ENCODE measurements around the gene FAM114A1. TPM values are rescaled to one million over a fixed set of nuclear protein-coding genes. Genes with fewer than 3 reads are reported as not detected.
"Not testable (repeated sequence)": the region's sequence is repeated elsewhere in the genome, so short reads cannot be mapped to it uniquely, and the experiment has no call there.

FAM114A1 gene
- total RNA-seq, 1 donor from 2014 or later = 147 TPM

DNA sequence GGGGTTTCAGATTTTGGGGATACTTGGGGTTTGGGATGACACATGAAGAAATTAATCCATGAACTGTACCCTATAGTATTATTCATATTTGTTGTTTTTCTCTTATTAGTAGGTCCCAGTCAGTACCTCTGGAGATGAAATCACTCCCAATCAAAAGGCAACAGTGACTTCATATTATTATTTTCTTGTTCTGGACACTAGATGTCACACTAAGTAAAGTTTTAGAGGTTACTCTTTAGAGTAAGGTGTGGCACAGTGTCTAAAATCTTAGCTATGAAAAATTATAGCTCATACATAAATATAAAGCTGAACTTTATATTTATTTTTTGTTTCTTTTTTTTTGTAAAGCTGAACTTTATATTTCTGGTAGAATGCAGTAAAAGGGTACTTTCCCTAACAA, 35.1 kb downstream of the FAM114A1 start:
- peak; percentile 51 for DNase-seq (ENCODE audit: low read depth)

DNA sequence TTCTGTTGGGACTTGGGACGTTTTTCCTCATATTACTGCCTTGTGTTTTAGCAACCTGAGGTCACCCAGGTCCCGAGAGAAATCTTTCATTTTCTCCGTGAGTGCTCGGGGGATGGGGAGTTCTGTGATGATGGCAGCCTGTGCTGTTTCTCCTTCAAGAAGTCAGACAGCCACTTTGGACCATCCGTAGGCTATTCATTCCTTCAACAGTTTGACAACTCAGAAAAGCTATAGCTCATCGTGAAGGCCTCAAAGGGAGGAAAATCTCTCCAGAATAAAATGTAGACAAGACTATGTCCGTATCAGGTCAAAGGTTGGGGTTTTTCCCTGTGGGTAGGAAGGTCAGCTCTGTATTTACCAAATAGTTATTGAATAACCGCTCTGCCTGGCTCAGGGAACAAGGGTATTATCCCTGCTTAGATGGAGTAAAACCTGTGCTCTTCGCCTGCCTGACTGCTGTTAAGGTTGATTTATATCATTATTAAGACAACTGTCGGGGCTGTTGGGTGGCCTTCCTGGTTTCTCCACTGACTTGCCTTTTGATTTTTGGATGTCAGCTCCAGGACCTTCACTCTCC, 36.6 kb downstream of the FAM114A1 start:
- peak; percentile 61 for DNase-seq (ENCODE audit: low read depth)

DNA sequence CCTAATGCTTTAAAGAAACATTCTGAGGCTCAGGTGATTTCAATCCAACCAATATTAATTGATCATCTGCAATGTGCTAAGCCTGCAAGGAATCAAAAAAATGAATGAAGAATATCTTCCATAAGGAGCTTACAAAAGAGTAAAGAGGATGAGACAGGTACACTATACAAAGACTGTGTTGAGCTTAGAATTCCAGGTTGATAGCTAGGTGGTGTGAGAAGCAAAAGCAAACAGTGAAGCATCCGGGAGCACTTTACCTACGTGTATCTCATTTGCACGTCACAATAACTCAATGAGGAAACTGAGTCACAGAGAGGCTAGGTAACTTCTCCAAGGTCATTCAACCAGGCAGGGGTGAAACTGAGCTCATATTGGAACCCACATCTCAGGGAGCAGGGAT, 37.1 kb downstream of the FAM114A1 start:
- DNase-seq (ENCODE audit: low read depth) = no peak

DNA sequence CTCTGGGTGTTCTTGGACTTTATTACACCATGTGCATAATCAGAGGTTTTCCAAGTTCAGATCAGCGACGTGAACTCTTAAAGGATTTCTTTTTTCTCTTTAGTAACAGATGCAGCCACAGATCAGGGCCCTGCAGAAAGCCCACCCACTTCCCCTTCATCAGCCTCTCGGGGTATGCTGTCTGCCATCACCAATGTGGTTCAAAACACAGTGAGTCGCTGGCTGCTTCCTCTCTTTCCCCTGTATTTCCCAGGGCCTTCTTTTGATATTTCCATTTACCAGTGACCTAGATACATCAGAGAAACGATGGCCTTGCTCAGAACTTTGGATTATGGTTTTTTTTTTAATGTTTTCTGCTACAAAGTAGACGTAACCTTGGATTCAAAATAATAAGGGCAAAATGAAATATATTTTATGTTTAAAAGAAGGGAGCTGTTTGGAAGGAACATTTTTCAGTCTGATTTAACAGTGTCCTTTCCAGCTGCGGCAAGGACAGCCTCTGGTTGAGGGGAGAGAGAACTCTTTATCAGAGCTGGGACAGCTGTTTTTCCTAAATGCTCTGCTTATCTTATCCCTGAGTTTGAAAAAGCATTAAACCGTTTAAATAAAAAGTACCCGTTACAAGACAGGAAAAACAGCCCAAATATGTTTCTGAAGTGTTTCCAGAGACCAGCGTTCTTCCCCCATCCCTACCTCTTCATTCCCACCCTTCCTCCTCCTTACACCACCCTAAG, 38.2 kb downstream of the FAM114A1 start:
- DNase-seq (ENCODE audit: low read depth) = no peak

DNA sequence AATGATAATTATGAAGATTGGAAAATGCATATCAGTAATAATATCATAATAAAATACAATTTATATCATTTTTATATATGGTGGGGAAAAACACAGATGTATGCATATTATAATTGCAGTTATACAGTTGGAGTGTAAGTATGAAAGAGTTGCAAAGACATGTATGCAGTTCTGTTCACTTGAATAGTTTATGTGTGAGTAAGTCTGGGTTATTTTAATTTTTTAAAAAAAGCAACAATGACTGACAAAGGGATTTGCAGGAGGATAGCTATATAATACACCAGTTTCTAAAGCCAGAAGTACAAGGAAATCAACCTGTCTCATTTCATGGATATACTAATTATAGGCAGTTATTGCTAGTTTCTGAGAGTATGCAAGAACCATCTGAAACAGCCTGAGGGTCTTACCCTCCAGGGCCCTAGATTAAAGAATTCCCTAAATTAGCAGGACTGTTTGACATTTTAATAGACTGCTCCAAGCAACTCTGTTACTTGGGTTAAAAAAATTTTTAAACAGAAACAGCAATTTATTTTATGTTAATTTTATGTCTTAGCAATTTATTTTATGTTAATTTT, 40.2 kb downstream of the FAM114A1 start:
- DNase-seq (ENCODE audit: low read depth) = no peak

DNA sequence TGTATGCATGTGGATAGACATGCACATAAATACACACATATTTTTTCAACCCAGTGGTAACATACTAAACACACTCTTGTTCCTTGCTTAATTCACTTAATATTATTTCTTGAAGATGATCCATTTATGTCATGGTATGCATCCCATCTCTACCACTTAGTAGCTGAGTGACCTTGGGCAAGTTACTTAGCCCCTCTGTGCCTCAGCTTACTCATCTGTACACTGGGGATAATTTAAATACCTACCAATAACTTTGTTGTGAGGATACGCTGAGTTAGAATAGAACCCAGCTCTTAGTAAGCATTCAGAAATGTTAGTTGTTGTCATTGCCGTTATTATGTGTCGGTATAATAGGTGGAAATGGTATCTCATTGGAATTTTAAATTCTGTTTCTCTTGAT, 41.4 kb downstream of the FAM114A1 start:
- DNase-seq (ENCODE audit: low read depth) = no peak

DNA sequence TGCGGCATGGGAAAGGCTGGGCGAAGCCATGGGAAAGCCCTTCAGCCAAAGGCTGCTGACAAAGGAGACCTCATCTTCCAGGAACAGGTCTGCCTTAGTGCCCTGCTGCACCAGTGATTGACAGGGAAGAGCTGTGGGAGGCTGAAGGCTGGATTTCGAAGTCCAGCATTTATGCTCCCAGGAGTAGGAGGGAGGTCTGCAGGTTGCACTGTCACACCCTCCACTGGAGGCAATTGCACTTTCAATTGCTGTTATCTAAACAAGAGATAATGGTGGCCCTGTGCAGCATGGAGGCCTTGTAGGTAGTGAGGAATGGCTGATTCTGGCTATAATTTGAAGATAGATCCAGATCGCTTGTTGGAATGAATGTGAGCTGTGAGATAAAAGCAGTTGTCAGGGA, 43.7 kb downstream of the FAM114A1 start:
- no peak for DNase-seq (ENCODE audit: low read depth)

DNA sequence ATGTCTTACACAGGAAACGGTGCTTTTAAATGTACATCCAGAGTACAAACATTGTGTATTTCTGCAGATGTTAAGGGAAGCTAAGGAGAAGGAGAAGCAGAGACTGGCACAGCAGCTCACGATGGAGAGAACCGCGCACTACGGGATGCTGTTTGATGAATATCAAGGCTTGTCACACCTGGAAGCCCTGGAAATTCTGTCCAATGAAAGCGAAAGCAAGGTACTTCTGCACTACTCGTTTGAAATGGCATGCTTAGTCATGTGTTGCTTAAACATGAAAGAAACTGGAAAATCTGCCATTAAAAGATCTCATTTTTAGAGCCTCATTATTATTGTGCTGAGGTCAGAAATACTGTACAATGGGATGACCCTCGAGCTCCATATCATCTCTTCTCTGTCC, 47.2 kb downstream of the FAM114A1 start:
- DNase-seq (ENCODE audit: low read depth) = no peak

DNA sequence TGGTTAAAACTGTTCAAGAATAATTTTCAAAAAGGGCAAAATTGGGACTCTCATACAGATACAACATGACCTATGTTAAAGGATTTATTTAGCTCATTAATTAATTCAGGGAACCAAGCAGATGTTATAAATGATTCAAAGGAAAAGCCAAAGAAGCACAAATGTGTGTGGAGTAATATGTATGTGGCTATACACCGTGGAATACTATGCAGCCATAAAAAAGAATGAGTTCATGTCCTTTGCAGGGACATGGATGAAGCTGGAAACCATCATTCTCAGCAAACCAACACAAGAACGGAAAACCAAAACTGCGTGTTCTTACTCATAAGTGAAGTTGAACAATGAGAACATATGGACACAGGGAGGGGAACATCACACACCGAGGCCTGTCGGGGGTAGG, 48.7 kb downstream of the FAM114A1 start:
- DNase-seq (ENCODE audit: low read depth) = not testable (repeated sequence)

DNA sequence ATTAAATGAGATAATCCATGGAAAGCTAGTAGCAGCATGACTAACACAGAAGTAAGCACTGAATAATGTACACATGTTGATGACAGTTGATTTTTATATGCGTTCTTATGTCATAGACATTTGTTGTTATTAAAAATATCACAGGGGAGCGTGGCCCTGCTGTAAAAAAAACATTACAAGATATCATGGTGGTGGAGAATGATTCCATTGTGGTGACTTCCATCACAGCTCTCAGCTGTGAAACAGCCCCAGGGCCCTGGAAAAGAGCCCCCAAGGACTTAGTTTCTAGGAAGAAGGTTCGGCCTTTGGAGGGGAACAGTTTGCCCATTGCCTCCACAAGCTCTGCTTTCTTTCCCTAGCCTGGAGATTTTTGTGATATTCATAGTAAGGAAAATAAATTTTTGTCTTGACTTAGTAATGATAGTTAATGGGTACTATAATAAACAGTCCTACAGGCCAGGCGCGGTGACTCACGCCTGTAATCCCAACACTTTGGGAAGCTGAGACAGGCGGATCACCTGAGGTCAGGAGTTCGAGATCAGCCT, 49.9 kb downstream of the FAM114A1 start:
- DNase-seq (ENCODE audit: low read depth) = no peak

DNA sequence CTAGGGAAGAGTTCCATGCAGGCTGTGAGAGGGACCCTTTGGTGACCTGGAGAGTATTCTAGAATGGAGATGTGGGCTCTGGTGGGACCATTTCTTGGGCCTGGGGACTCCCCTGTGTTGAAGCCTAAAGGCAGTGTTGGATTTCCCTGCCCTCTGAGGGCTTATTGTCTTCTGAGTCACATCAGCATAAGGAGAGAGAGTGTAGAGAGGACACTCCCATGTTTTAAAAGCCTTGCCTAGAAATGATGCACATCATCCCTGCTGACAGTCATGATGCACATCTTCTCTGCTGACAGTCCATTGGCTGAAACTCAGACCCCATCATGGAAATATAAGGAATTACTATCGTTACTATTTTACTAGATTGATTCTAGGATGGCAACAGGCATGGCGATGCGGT, 51.9 kb downstream of the FAM114A1 start:
- no peak for DNase-seq (ENCODE audit: low read depth)

DNA sequence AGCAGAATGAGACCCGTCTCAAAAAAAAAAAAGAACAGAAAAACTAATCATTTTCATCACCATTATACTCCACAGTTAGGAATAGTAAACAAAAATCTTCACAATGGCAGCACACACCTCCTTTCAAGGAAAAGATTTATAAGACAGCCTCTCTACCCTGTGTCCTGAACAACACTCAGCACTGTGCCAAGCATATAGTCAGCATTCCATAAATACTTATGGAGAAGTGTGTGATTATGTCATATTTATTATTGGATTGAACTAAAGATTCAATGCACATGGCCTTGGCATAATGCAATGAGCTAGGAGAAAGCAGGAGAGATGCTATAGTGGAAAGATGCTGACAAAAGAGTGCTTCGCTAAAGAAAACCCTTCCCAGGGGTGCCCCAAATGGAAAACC, 52.6 kb downstream of the FAM114A1 start:
- DNase-seq (ENCODE audit: low read depth) = no peak

DNA sequence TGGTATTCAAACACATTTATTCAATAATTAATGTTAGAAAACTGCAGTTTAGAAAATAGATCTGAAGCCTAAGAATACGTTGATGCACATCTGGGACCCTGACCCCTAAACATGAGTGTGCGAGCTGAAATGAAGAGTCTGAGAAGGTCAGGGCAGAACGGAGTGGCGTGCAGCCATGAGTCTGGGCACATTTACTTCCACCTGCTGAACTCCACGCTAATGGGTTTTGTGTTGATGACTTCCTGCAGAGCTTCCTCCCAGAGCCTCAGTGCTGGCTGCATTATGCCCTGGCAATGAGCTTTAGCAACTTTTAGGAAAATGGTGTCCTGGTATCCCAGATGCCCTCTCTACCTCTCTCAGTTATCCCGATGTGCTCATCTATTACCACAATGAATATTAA, 53.1 kb downstream of the FAM114A1 start:
- no peak for DNase-seq (ENCODE audit: low read depth)

DNA sequence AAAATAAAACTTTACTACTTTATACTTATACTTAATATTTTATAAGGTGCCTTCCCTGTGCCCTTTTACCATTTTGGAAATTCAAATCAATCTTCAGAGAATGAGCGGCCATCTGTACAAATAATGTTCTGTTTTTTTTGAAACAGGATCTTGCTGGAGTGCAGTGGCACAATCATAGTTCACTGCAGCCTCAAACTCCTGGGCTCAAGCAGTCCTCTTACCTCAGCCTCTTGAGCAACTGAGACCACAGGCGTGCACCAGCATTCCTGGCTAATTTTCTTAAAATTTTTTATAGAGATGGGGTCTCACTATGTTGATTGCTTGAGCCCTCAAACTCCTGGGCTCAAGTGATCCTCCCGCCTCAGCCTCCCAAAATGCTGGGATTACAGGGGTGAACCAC, 53.5 kb downstream of the FAM114A1 start:
- DNase-seq (ENCODE audit: low read depth) = no peak

DNA sequence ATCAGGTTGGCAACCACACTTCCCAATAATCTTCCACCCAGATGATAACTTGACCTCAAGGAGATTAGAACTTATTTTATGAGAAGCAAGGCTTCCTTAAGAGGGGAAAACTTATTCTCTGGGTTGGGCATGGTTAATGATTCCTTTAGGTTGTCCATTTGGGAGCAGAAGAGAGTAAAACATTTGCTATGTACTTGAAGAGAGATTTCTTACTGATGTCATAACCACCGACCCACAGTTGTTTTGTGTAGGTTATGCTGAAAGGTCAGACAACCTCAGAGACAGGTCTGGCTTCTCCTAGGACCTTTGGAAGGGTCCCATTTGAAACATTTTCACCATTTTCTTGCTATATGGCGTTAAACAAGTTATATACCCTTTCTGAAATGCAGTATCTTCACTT, 56.1 kb downstream of the FAM114A1 start:
- DNase-seq (ENCODE audit: low read depth) = peak; percentile 84

DNA sequence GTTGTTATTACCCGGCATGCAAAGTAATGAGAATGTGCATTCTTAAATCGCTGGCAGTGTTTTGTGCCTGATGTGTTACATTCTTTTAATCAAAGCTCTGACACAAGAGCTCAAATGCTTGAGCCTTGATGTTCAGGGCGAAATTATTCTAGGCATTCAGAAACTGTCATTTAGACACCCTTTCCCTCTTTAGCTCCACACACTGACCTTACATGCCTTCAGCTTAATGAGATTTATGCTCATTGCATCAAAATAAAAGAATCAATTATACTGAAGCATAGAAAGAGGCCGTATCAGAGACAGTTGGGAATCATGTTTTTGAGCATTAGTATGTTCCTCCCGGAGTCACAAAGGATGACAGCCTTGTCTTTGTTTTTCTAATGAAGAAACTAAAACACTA, 56.7 kb downstream of the FAM114A1 start:
- peak; percentile 29 for DNase-seq (ENCODE audit: low read depth)

DNA sequence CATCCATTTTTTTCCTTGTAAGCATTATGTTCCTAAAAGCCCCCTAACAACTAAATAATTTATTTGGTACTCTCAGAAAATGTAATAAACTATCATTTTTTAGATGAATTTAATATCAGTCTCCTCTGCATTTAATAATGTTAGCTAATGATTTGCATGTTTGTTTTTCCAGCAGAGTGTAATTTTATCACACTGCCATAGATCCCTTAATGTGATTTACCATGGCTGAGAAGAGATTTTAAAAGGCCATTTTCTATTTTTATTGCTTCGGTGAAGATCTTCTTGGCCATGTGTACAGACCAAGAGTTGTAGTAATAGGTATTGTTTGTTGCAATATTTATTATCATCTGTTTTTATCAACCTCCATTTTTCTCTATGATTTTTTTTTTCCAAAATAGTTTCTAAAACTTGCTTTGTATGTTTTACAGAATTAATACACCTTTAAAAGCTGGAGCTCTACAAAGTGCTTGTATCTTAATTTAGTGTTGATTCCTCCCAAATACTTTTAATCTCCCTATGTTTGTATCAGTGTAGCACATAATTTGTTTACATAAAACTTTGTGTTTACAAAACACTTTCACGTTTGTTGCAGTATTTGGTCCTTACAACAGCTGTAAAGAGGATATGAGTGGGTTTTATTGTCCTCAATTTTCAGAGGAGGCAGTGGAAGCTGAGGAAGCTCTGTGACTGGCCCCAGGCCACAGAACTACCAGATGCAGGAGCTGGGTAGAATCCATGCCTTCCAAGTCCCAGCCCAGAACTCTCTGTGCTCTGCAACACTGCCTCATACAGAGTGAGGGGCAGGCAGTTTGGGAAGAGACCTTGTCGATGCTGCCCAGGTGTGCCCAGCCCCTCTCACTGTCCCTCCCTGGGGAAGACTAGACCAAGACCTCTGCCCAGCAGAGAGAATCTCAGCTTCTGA, 58.1 kb downstream of the FAM114A1 start:
- no peak for DNase-seq (ENCODE audit: low read depth)

DNA sequence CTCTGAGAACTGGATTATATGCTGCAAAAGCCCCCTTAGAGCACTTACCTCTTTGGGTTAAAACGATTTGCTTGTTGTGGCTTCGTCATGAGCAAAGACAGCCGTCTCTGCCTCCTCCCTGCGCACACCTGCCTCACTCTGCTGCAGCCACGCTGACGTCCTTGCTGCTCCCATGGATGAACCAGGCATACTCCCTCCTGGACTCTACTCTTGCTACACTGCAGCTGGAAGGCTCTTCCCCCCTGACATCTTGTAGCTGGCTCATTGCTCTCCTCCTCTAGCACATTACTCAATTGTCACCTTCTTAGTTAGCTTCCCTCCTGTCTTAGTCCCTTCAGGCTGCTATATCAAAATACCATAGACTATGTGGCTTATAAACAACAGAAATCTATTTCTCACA, 59.3 kb downstream of the FAM114A1 start:
- DNase-seq (ENCODE audit: low read depth) = no peak

DNA sequence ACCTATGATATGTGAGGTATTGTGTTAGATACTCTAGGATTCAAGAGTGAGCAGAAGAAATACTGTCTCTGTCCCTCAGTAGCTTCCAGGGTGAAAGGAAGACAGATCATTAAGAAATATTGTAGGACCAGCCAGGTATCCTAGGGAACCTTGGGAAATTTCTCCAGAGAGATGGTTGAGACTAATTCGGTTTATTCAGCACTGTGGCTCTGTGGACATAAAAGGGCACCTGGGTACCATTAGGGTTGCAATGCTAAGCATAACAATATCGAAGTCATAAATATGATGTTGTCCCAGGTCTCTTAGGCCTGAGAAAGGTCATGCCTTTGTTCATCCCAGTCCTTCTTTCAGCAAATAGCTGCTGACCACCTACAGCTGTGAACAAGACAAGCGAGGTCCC, 61.0 kb downstream of the FAM114A1 start:
- DNase-seq (ENCODE audit: low read depth) = no peak

DNA sequence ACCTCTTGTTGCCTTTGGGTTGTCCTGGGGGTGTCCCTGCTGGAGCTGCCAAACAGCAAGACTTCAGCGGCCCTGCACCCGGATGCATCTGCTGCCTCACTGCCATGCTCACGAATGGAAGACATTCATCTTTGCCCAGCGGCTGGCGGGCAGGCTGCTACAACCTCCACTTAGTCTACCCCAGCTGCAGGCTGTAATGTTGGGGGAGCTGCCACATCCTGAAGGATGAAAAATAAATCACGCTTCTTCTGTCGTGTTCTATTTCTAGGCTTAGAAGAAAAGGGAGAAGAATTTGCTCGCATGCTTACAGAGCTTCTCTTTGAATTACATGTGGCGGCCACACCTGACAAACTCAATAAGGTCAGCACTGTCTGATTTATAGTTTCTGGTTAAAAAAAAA, 61.4 kb downstream of the FAM114A1 start:
- no peak for DNase-seq (ENCODE audit: low read depth)

DNA sequence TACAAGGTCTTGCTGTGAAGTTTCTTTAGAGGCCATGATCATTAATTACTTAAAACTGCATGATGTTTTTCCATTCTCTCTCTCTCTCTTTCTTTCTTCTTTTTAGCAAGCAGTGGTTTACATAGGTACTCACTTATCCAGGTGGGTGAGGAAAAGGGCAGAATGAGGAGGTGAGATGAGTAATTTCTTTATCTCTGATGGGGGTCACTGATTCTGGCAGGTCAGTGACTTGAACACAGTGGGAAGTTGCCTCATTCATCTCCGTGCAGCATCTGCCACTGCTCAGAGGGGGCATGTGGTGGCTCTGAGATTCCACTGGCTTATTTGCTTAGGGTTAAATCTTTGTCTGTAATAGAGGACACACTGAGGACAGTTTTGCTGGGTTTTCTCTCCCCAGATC, 62.6 kb downstream of the FAM114A1 start:
- DNase-seq (ENCODE audit: low read depth) = peak; percentile 21

DNA sequence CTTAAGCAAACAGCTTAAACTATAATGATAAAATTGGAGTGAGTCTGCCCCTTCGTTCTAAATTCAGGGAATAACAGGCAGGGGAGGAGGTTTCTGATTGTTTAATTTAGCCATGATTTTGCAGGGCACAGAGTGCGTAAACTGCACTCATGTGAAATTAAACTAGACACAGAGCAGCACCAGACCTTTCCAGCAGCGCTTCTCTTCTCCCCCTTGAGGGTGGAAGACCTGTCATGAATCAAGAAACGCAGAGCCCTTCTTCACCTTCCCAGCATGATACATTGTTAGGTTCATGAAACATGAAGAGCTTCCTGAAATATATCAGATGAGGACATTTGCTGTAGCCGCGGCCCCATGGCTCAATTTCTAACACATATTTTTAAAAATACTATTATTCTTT, 63.1 kb downstream of the FAM114A1 start:
- DNase-seq (ENCODE audit: low read depth) = no peak
